ENCODE data around the gene RMP24.
"Not testable (repeated sequence)": the region's sequence is repeated elsewhere in the genome, so short reads cannot be mapped to it uniquely, and the experiment has no call there.

The RMP24 gene

GRCh38 chr18:36020174-36020711 lies 47.8 kb downstream of the RMP24 start:
- TF ChIP-seq BACH2 (CRISPR knock-in tag; IDR thresholded peaks at IDR 0.05; ENCODE audit: borderline replicate concordance): 0 out of 2 replicates have a peak, but pooled peaks have one; percentile 10
- TF ChIP-seq ZNF565 (CRISPR knock-in tag; conservative IDR thresholded peaks at IDR 0.05; ENCODE audit: low read depth): no peak
- TF ChIP-seq TCF4 (CRISPR knock-in tag; IDR thresholded peaks at IDR 0.05; ENCODE audit: borderline replicate concordance): peak; percentile 84; the same call in 1 of the 2 replicates
- 0 out of 2 replicates have a peak, but pooled peaks have one; percentile 16 for TF ChIP-seq TSHZ2 (CRISPR knock-in tag; IDR thresholded peaks at IDR 0.05)
- no peak for ATAC-seq

DNA sequence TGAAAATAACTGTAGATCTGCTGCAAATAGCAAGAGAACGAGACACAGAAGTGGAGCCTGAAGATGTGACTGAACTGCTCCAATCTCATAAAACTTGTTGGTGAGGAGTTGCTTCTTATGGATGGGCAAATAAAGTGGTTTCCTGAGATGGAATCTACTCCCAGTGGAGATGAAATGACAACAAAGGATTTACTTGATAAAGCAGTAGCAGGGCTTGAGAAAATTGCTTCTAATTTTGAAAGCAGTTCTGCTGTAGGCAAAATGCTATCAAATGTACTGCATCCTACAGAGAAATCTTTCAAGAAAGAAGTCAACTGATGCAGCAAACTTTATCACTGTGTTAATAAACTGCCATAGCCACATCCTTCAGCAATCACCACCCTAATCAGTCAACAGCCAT lies 50.9 kb downstream of the RMP24 start:
- no peak for ATAC-seq
- TF ChIP-seq, protein P1, sequence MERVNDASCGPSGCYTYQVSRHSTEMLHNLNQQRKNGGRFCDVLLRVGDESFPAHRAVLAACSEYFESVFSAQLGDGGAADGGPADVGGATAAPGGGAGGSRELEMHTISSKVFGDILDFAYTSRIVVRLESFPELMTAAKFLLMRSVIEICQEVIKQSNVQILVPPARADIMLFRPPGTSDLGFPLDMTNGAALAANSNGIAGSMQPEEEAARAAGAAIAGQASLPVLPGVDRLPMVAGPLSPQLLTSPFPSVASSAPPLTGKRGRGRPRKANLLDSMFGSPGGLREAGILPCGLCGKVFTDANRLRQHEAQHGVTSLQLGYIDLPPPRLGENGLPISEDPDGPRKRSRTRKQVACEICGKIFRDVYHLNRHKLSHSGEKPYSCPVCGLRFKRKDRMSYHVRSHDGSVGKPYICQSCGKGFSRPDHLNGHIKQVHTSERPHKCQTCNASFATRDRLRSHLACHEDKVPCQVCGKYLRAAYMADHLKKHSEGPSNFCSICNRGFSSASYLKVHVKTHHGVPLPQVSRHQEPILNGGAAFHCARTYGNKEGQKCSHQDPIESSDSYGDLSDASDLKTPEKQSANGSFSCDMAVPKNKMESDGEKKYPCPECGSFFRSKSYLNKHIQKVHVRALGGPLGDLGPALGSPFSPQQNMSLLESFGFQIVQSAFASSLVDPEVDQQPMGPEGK (CRISPR knock-in tag; IDR thresholded peaks at IDR 0.05; ENCODE audit: borderline replicate concordance): no peak
- TF ChIP-seq ZNF8 (CRISPR knock-in tag; IDR thresholded peaks at IDR 0.05) (no peak), ZNF70 (CRISPR knock-in tag; IDR thresholded peaks at IDR 0.05) (no peak), TOX (CRISPR knock-in tag; IDR thresholded peaks at IDR 0.05; ENCODE audit: borderline replicate concordance) (no peak), SNAI2 (CRISPR knock-in tag; IDR thresholded peaks at IDR 0.05) (no peak), TCF4 (CRISPR knock-in tag; IDR thresholded peaks at IDR 0.05; ENCODE audit: borderline replicate concordance) (no peak), CSDC2 (CRISPR knock-in tag; IDR thresholded peaks at IDR 0.05) (no peak), ISL1 (CRISPR knock-in tag; IDR thresholded peaks at IDR 0.05) (no peak), GLIS3 (CRISPR knock-in tag; IDR thresholded peaks at IDR 0.05) (no peak), PPARA (CRISPR knock-in tag; IDR thresholded peaks at IDR 0.05; ENCODE audit: borderline replicate concordance) (no peak), CREB5 (CRISPR knock-in tag; IDR thresholded peaks at IDR 0.05; ENCODE audit: low read depth) (no peak), ZNF565 (CRISPR knock-in tag; conservative IDR thresholded peaks at IDR 0.05; ENCODE audit: low read depth) (no peak)
- TF ChIP-seq, protein P2, sequence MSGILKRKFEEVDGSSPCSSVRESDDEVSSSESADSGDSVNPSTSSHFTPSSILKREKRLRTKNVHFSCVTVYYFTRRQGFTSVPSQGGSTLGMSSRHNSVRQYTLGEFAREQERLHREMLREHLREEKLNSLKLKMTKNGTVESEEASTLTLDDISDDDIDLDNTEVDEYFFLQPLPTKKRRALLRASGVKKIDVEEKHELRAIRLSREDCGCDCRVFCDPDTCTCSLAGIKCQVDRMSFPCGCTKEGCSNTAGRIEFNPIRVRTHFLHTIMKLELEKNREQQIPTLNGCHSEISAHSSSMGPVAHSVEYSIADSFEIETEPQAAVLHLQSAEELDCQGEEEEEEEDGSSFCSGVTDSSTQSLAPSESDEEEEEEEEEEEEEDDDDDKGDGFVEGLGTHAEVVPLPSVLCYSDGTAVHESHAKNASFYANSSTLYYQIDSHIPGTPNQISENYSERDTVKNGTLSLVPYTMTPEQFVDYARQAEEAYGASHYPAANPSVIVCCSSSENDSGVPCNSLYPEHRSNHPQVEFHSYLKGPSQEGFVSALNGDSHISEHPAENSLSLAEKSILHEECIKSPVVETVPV (CRISPR knock-in tag; IDR thresholded peaks at IDR 0.05): no peak

DNA sequence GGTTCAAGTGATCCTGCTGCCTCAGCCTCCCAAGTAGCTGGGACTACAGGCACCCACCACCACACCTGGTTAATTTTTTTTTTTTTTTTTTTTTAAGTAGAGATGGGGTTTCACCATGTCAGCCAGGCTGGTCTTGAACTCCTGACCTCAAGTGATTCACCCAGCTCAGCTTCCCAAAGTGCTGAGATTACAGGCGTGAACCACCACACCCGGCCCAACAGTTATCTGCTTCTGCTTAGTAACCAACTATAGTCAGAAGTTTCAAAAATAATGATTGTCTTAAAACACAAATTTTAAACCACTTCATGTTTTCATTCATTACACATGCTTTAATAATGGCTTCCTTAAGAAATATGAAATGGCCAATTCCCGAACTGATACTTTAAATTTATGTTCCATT lies 51.8 kb downstream of the RMP24 start:
- not testable (repeated sequence) for ATAC-seq

- peak; percentile 90 for ATAC-seq
- no peak for TF ChIP-seq POU6F1 (CRISPR knock-in tag; IDR thresholded peaks at IDR 0.05; ENCODE audit: borderline replicate concordance, low read depth)
- no peak for TF ChIP-seq ESRRG (CRISPR knock-in tag; IDR thresholded peaks at IDR 0.05)
- TF ChIP-seq, protein P1 (CRISPR knock-in tag; IDR thresholded peaks at IDR 0.05; ENCODE audit: borderline replicate concordance): no peak
- no peak for TF ChIP-seq PPARA (CRISPR knock-in tag; IDR thresholded peaks at IDR 0.05; ENCODE audit: borderline replicate concordance)
- TF ChIP-seq, protein P2 (CRISPR knock-in tag; IDR thresholded peaks at IDR 0.05): no peak
- no peak for TF ChIP-seq RARB (CRISPR knock-in tag; IDR thresholded peaks at IDR 0.05)
- no peak for TF ChIP-seq SNAI2 (CRISPR knock-in tag; IDR thresholded peaks at IDR 0.05)
- TF ChIP-seq ISL1 (CRISPR knock-in tag; IDR thresholded peaks at IDR 0.05): peak; percentile 86
- no peak for TF ChIP-seq ZNF70 (CRISPR knock-in tag; IDR thresholded peaks at IDR 0.05)
- TF ChIP-seq BACH2 (CRISPR knock-in tag; IDR thresholded peaks at IDR 0.05; ENCODE audit: borderline replicate concordance): no peak
- TF ChIP-seq TOX (CRISPR knock-in tag; IDR thresholded peaks at IDR 0.05; ENCODE audit: borderline replicate concordance): no peak
- TF ChIP-seq ARNTL (CRISPR knock-in tag; IDR thresholded peaks at IDR 0.05; ENCODE audit: borderline replicate concordance, low read depth): no peak
- no peak for TF ChIP-seq ZFP30 (CRISPR knock-in tag; IDR thresholded peaks at IDR 0.05)
- TF ChIP-seq TCF4 (CRISPR knock-in tag; IDR thresholded peaks at IDR 0.05; ENCODE audit: borderline replicate concordance): no peak
- TF ChIP-seq ZNF565 (CRISPR knock-in tag; conservative IDR thresholded peaks at IDR 0.05; ENCODE audit: low read depth): no peak
- TF ChIP-seq CREB5 (CRISPR knock-in tag; IDR thresholded peaks at IDR 0.05; ENCODE audit: low read depth): no peak
Observed at GRCh38 chr18:36025025-36025424, 52.5 kb downstream of the RMP24 start.
